ENCODE results near the gene SBF2. TPM values are rescaled to one million over a fixed set of nuclear protein-coding genes. Genes with fewer than 3 reads are reported as not detected.

Gene SBF2
- polyA plus RNA-seq, 1 donor from 2014 or later: 53.4 TPM

GRCh38 chr11:9817191-9817590 lies 476.8 kb downstream of the SBF2 start:
- TF ChIP-seq REST (IDR thresholded peaks at IDR 0.05; ENCODE audit: borderline replicate concordance) (no peak), RAD21 (conservative IDR thresholded peaks at IDR 0.05) (no peak), POLR2AphosphoS5 (IDR thresholded peaks at IDR 0.05) (no peak), MXI1 (conservative IDR thresholded peaks at IDR 0.05; ENCODE audit: poor library complexity, severe bottlenecking) (no peak), CTCF (IDR thresholded peaks at IDR 0.05; ENCODE audit: poor library complexity, severe bottlenecking) (no peak)
- Histone ChIP-seq H3K9ac (ENCODE audit: low read length) (no peak overlapping the region), H3F3A (ENCODE audit: insufficient read depth, low read length, poor library complexity, severe bottlenecking) (no peaks in the 10 kb centered on the region)

GRCh38 chr11:9815486-9816136 lies 478.4 kb downstream of the SBF2 start:
- H3K27me3 ChIP-seq (ENCODE audit: insufficient read depth, low read depth, low read length): no peaks in the 10 kb centered on the region
- H3K4me3 ChIP-seq (ENCODE audit: low read length): no peak overlapping the region
- no peaks in the 10 kb centered on the region for H3F3A ChIP-seq (ENCODE audit: insufficient read depth, low read length, poor library complexity, severe bottlenecking)
- no peaks in the 10 kb centered on the region for H3K9me2 ChIP-seq (ENCODE audit: insufficient read depth, low read length)
- TF ChIP-seq CTCF (IDR thresholded peaks at IDR 0.05; ENCODE audit: poor library complexity, severe bottlenecking) (no peak), EP300 (conservative IDR thresholded peaks at IDR 0.05; ENCODE audit: poor library complexity, severe bottlenecking) (no peak), REST (IDR thresholded peaks at IDR 0.05; ENCODE audit: borderline replicate concordance) (no peak), TAF1 (IDR thresholded peaks at IDR 0.05; ENCODE audit: low read depth) (no peak), EZH2 (IDR thresholded peaks at IDR 0.05; ENCODE audit: borderline replicate concordance, insufficient read depth, low read length, poor library complexity, severe bottlenecking) (no peak), POLR2AphosphoS5 (IDR thresholded peaks at IDR 0.05) (no peak), RAD21 (conservative IDR thresholded peaks at IDR 0.05) (no peak), MXI1 (conservative IDR thresholded peaks at IDR 0.05; ENCODE audit: poor library complexity, severe bottlenecking) (no peak), SMC3 (conservative IDR thresholded peaks at IDR 0.05; ENCODE audit: poor library complexity) (no peak)
- H4K20me1 ChIP-seq (ENCODE audit: insufficient read depth): no peaks in the 10 kb centered on the region
- H3K79me2 ChIP-seq (replicated peaks; ENCODE audit: insufficient read depth, low read length): no peaks in the 10 kb centered on the region
- no peaks in the 10 kb centered on the region for H3K9me3 ChIP-seq (ENCODE audit: low read length)
- H3K9ac ChIP-seq (ENCODE audit: low read length): no peak overlapping the region
- H3K4me2 ChIP-seq (ENCODE audit: low read length): no peak overlapping the region
- peaks cover 10% of the 10 kb centered on the region for H3K36me3 ChIP-seq (ENCODE audit: insufficient read depth, low read length)
- no peak overlapping the region for H3K27ac ChIP-seq (ENCODE audit: low read length)
- H2AFZ ChIP-seq (ENCODE audit: low read depth, low read length): no peak overlapping the region

More at GRCh38 chr11:9817191-9817590, 476.8 kb downstream of the SBF2 start:
- Histone ChIP-seq H3K27me3 (ENCODE audit: insufficient read depth, low read depth, low read length) (no peaks in the 10 kb centered on the region), H3K36me3 (ENCODE audit: insufficient read depth, low read length) (peaks cover under 1% of the 10 kb centered on the region), H3K9me2 (ENCODE audit: insufficient read depth, low read length) (no peaks in the 10 kb centered on the region), H3K4me2 (ENCODE audit: low read length) (no peak overlapping the region), H3K27ac (ENCODE audit: low read length) (no peak overlapping the region), H4K20me1 (ENCODE audit: insufficient read depth) (no peaks in the 10 kb centered on the region), H2AFZ (ENCODE audit: low read depth, low read length) (no peak overlapping the region), H3K79me2 (replicated peaks; ENCODE audit: insufficient read depth, low read length) (no peaks in the 10 kb centered on the region), H3K4me3 (ENCODE audit: low read length) (no peak overlapping the region), H3K9me3 (ENCODE audit: low read length) (no peaks in the 10 kb centered on the region)
